ENCODE measurements around the gene ALPK3. TPM values are rescaled to one million over a fixed set of nuclear protein-coding genes. Genes with fewer than 3 reads are reported as not detected.

The ALPK3 gene
- total and polyA plus RNA-seq, 9 of the 15 experiments (the other 6 are each of a cell fraction or from before 2014, with no cell fraction given) = 0.04 to 1.0 (median 0.07) TPM; not detected in 2

GRCh38 chr15:84833447-84834228, 16.5 kb downstream of the ALPK3 start:
- H3K4me3 ChIP-seq = no peak overlapping the region
- intact Hi-C loops (cut with micrococcal nuclease) = no loop called here
- CTCF ChIA-PET (ENCODE audit: low intra/inter-chr PET ratio) = no interaction called here
- peaks cover 7 to 19% of the 10 kb centered on the region in 2 experiments; a peak in 3 of 5 replicates for H3K4me1 ChIP-seq (replicated peaks in 1 of 2; ENCODE audit: control insufficient read depth in 2 of 2, insufficient read depth in 2 of 2, low read length in 2 of 2)
- H3K27ac ChIP-seq (ENCODE audit: extremely low read depth, low read depth, low read length) = no peak overlapping the region
- no peaks in the 10 kb centered on the region for H3K9me3 ChIP-seq (replicated peaks; ENCODE audit: control insufficient read depth, insufficient read depth, low read depth, low read length)
- DNase-seq (ENCODE audit: extremely low read depth in 1 of 4, low spot score in 3 of 4) = peak in 2 of 4 experiments; percentile 52 to 67
- H3K9me1 ChIP-seq (ENCODE audit: control insufficient read depth, insufficient read depth, low read length) = no peaks in the 10 kb centered on the region
- ATAC-seq = peak; percentile 77
- POLR2A ChIA-PET = interaction anchor here (0.6 to 1.1 kb wide), 4 partner anchors 19 to 262 kb away, joined by 3 read pairs; no protein-coding TSS in a partner anchor
- no TSS peak for BruUV-seq (replicated peaks)
- H3K9ac ChIP-seq (ENCODE audit: insufficient read depth in 1 of 2, low read depth in 2 of 2, low read length in 2 of 2) = peak overlapping the region; percentile 30 to 41; a peak in 1 of 4 replicates
- FAIRE-seq = peak; percentile 89
- H3K79me2 ChIP-seq (ENCODE audit: control insufficient read depth, insufficient read depth, low read length) = no peaks in the 10 kb centered on the region
- 15% methylated on average over 3 of the region's 4 CpGs for WGBS (ENCODE audit: insufficient coverage, low coverage, missing lambda C conversion rate)
- H4K20me1 ChIP-seq (replicated peaks; ENCODE audit: control insufficient read depth, insufficient read depth, low read length) = no peaks in the 10 kb centered on the region
- in situ Hi-C loops (cut with MboI) = no loop called here
- H3K27me3 ChIP-seq (ENCODE audit: control insufficient read depth in 2 of 2, insufficient read depth in 2 of 2, low read length in 2 of 2) = peaks cover 0 to 4% of the 10 kb centered on the region in 2 experiments; a peak in 2 of 5 replicates
- peak overlapping the region; percentile 15; the same call in 1 of the 2 replicates for H3K4me2 ChIP-seq (ENCODE audit: insufficient read depth, low read length)
- no peaks in the 10 kb centered on the region for H3K36me3 ChIP-seq (ENCODE audit: control insufficient read depth, insufficient read depth, low read length)
- no peak overlapping the region; the same call in none of the 2 replicates for H2AFZ ChIP-seq (ENCODE audit: low read depth, low read length)
- TF ChIP-seq NFE2 (IDR thresholded peaks at IDR 0.05; ENCODE audit: low read depth) (peak; percentile 26; the same call in 1 of the 2 replicates), NFIC (IDR thresholded peaks at IDR 0.05) (peak; percentile 91), PML (IDR thresholded peaks at IDR 0.05; ENCODE audit: low read length) (no peak), ZNF347 (CRISPR knock-in tag; IDR thresholded peaks at IDR 0.05; ENCODE audit: low read depth) (no peak), ATF1 (CRISPR knock-in tag; IDR thresholded peaks at IDR 0.05) (no peak), ATF1 (tag; IDR thresholded peaks at IDR 0.05) (0 out of 2 replicates have a peak, but pooled peaks have one; percentile 35), ARID1B (IDR thresholded peaks at IDR 0.05) (peak; percentile 42; the same call in 1 of the 2 replicates), TFAP4 (CRISPR knock-in tag; IDR thresholded peaks at IDR 0.05; ENCODE audit: borderline replicate concordance) (peak; percentile 17; the same call in 1 of the 2 replicates), CREM (IDR thresholded peaks at IDR 0.05; ENCODE audit: low read depth) (no peak), ETV6 (IDR thresholded peaks at IDR 0.05; ENCODE audit: borderline replicate concordance in 1 of 2, low read depth in 2 of 2, low read length in 1 of 2) (peak in 1 of 2 experiments; percentile 36; a peak in 1 of 4 replicates), ETV6 (CRISPR knock-in tag; IDR thresholded peaks at IDR 0.05; ENCODE audit: borderline replicate concordance) (no peak), KLF16 (IDR thresholded peaks at IDR 0.05) (no peak), SNRNP70 (optimal IDR thresholded peaks at IDR 0.05; ENCODE audit: low read depth, low read length) (no peak), GATA2 (CRISPR knock-in tag; IDR thresholded peaks at IDR 0.05) (0 out of 2 replicates have a peak, but pooled peaks have one; percentile 24), PKNOX1 (IDR thresholded peaks at IDR 0.05) (peak; percentile 33; the same call in 1 of the 2 replicates), JUND (IDR thresholded peaks at IDR 0.05; ENCODE audit: borderline replicate concordance, low read depth, low read length) (peak; percentile 82), JUND (tag; IDR thresholded peaks at IDR 0.05; ENCODE audit: borderline replicate concordance, low read depth, low read length) (peak; percentile 84; the same call in 2 of the 3 replicates), MAFF (IDR thresholded peaks at IDR 0.05; ENCODE audit: low read length) (0 out of 2 replicates have a peak, but pooled peaks have one; percentile 4), CTBP1 (IDR thresholded peaks at IDR 0.05; ENCODE audit: borderline replicate concordance) (peak; percentile 82), JUN (IDR thresholded peaks at IDR 0.05; ENCODE audit: borderline replicate concordance, low read depth, low read length) (peak; percentile 75), JUN (CRISPR knock-in tag; IDR thresholded peaks at IDR 0.05; ENCODE audit: borderline replicate concordance) (no peak)
- TF ChIP-seq, protein P1, sequence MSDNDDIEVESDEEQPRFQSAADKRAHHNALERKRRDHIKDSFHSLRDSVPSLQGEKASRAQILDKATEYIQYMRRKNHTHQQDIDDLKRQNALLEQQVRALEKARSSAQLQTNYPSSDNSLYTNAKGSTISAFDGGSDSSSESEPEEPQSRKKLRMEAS (CRISPR knock-in tag; IDR thresholded peaks at IDR 0.05) = 0 out of 2 replicates have a peak, but pooled peaks have one; percentile 30

All from K562 (cell line).